ENCODE data around the gene TEX13A. TPM values are rescaled to one million over a fixed set of nuclear protein-coding genes. Genes with fewer than 3 reads are reported as not detected.

TEX13A gene
- polyA plus RNA-seq, 2 donors, result not detected

DNA sequence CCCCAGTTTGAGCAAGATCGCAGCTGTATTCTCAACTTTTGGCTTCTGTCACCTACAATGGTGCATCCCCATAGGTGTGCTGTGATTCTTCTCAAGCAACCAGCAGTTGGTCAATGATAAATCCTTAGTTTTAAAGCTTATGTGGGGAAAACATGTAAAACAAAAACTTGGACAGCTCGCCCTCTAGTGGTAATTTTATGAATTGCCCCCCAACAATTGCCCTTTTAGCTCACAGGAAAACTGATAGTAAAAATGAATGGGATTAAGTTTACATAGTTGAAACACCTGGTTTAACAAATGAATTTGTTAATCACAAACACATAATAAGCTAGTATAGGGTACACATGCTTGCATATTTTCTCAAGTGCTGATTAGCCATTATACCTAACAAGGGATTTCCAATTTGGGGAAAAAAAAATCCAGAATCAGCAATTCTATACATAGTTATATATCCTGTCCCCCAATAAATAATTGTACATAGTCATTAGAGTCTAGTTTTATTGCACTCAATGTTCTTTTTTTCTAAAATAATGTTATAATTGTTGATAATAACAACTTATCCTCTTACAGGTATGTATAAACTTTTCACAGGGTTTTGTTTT lies 30.1 kb downstream of the TEX13A start:
- WGBS, 2 donors, result 3 to 9% methylated on average over 2 of the region's 2 CpGs
- H3K4me1 ChIP-seq (ENCODE audit: control insufficient read depth in 2 of 2, insufficient read depth in 2 of 2, low read length in 1 of 2), result no peaks in the 10 kb centered on the region
- no peaks in the 10 kb centered on the region for H3K9me3 ChIP-seq (ENCODE audit: control insufficient read depth in 2 of 2, insufficient read depth in 1 of 2, low read depth in 1 of 2, low read length in 1 of 2)
- no peak overlapping the region for H3K4me3 ChIP-seq (ENCODE audit: low read depth in 1 of 2, low read length in 2 of 2)
- no peaks in the 10 kb centered on the region for H3K36me3 ChIP-seq (ENCODE audit: control insufficient read depth in 2 of 2, insufficient read depth in 2 of 2, low read length in 1 of 2)
- H3K27ac ChIP-seq (ENCODE audit: low read depth in 2 of 2, low read length in 1 of 2), result no peak overlapping the region
- H3K27me3 ChIP-seq (ENCODE audit: control insufficient read depth in 1 of 2, insufficient read depth in 2 of 2, low read length in 2 of 2), result no peaks in the 10 kb centered on the region

DNA sequence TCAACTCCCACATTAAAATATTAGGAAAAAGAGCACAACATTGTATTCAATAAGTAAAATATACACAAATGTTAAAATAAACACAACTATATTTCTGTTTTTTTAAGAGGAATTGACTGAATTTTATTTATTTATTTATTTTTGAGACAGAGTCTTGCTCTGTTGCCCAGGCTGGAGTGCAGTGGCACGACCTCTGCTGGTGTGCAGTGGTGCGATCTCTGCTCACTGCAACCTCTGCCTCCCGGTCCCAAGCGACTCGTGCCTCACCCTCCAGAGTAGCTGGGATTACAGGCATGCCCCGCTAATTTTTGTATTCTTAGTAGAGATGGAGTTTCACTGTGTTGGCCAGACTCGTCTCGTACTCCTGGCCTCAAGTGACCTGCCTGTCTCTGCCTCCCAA lies 31.4 kb downstream of the TEX13A start:
- Histone ChIP-seq H3K27me3 (ENCODE audit: control insufficient read depth in 1 of 2, insufficient read depth in 2 of 2, low read length in 2 of 2) (no peaks in the 10 kb centered on the region), H3K4me3 (ENCODE audit: low read depth in 1 of 2, low read length in 2 of 2) (no peak overlapping the region), H3K9me3 (ENCODE audit: control insufficient read depth in 2 of 2, insufficient read depth in 1 of 2, low read depth in 1 of 2, low read length in 1 of 2) (no peaks in the 10 kb centered on the region), H3K27ac (ENCODE audit: low read depth in 2 of 2, low read length in 1 of 2) (no peak overlapping the region), H3K4me1 (ENCODE audit: control insufficient read depth in 2 of 2, insufficient read depth in 2 of 2, low read length in 1 of 2) (no peaks in the 10 kb centered on the region), H3K36me3 (ENCODE audit: control insufficient read depth in 2 of 2, insufficient read depth in 2 of 2, low read length in 1 of 2) (no peaks in the 10 kb centered on the region)
- WGBS, 2 donors, result 82 to 92% methylated on average over 8 of the region's 8 CpGs

GRCh38 chrX:105179644-105180043 lies 40.9 kb downstream of the TEX13A start:
- WGBS, 2 donors, result 66 to 84% methylated on average over 3 of the region's 3 CpGs
- H3K27me3 ChIP-seq (ENCODE audit: control insufficient read depth in 1 of 2, insufficient read depth in 2 of 2, low read length in 2 of 2), result peaks cover 0 to 2% of the 10 kb centered on the region in 2 donors
- H3K9me3 ChIP-seq (ENCODE audit: control insufficient read depth in 2 of 2, insufficient read depth in 1 of 2, low read depth in 1 of 2, low read length in 1 of 2), result peaks cover 0 to 3% of the 10 kb centered on the region in 2 donors
- H3K4me3 ChIP-seq (ENCODE audit: low read depth in 1 of 2, low read length in 2 of 2), result no peak overlapping the region
- no peak overlapping the region for H3K27ac ChIP-seq (ENCODE audit: low read depth in 2 of 2, low read length in 1 of 2)
- H3K36me3 ChIP-seq (ENCODE audit: control insufficient read depth in 2 of 2, insufficient read depth in 2 of 2, low read length in 1 of 2), result no peaks in the 10 kb centered on the region
- H3K4me1 ChIP-seq (ENCODE audit: control insufficient read depth in 2 of 2, insufficient read depth in 2 of 2, low read length in 1 of 2), result no peaks in the 10 kb centered on the region

- 88 to 94% methylated on average over 4 of the region's 4 CpGs for WGBS, 2 donors
- Histone ChIP-seq H3K27me3 (ENCODE audit: control insufficient read depth in 1 of 2, insufficient read depth in 2 of 2, low read length in 2 of 2) (peaks cover 0 to 6% of the 10 kb centered on the region in 2 donors), H3K4me1 (ENCODE audit: control insufficient read depth in 2 of 2, insufficient read depth in 2 of 2, low read length in 1 of 2) (no peaks in the 10 kb centered on the region)
Measured at GRCh38 chrX:105173071-105173470, 47.4 kb downstream of the TEX13A start.

More at GRCh38 chrX:105173071-105173470, 47.4 kb downstream of the TEX13A start:
- Histone ChIP-seq H3K27ac (ENCODE audit: low read depth in 2 of 2, low read length in 1 of 2) (no peak overlapping the region), H3K36me3 (ENCODE audit: control insufficient read depth in 2 of 2, insufficient read depth in 2 of 2, low read length in 1 of 2) (no peaks in the 10 kb centered on the region), H3K9me3 (ENCODE audit: control insufficient read depth in 2 of 2, insufficient read depth in 1 of 2, low read depth in 1 of 2, low read length in 1 of 2) (peaks cover 0 to 2% of the 10 kb centered on the region in 2 donors), H3K4me3 (ENCODE audit: low read depth in 1 of 2, low read length in 2 of 2) (no peak overlapping the region)

Data from esophagus (tissue), 2 donors.